H9 (cell line): ENCODE data around the gene TMC1. TPM values are rescaled to one million over a fixed set of nuclear protein-coding genes. Genes with fewer than 3 reads are reported as not detected.

Experiments used
- DNase-seq: peaks from one replicate; pipeline ENCODE4 v3.0.0-alpha.2; 2017
- H2AFZ ChIP-seq: one replicate; pipeline ENCODE4 v1.6.1; 2013; ENCODE audit warnings: mild to moderate bottlenecking, low read length, control low read depth, moderate library complexity
- H2AK5ac ChIP-seq: 2 replicates; pipeline ENCODE4 v1.6.1; 2013; ENCODE audit warnings: low read length, control low read depth, mixed read lengths; ENCODE audit not compliant: insufficient read length
- H2BK120ac ChIP-seq: one replicate; pipeline ENCODE4 v1.6.1; 2013; ENCODE audit warnings: low read depth, mild to moderate bottlenecking, low read length, control low read depth, inconsistent platforms; ENCODE audit not compliant: poor library complexity, severe bottlenecking
- H2BK12ac ChIP-seq: 2 replicates; pipeline ENCODE4 v1.6.1; 2013; ENCODE audit warnings: low read length, control low read depth, mixed read lengths, low read depth; ENCODE audit not compliant: insufficient read length
- H2BK15ac ChIP-seq: 2 replicates; pipeline ENCODE4 v1.6.1; 2013; ENCODE audit warnings: low read depth, low read length, control low read depth
- H2BK20ac ChIP-seq: one replicate; pipeline ENCODE4 v1.6.1; 2013; ENCODE audit warnings: low read depth, mild to moderate bottlenecking, low read length, control low read depth, inconsistent platforms; ENCODE audit not compliant: poor library complexity, severe bottlenecking
- H2BK5ac ChIP-seq: 2 replicates; pipeline ENCODE4 v1.6.1; 2013; ENCODE audit warnings: low read length, control low read depth, mixed read lengths; ENCODE audit not compliant: insufficient read length
- H3K14ac ChIP-seq: 2 replicates; pipeline ENCODE4 v1.6.1; 2013; ENCODE audit warnings: low read length, control low read depth; ENCODE audit not compliant: insufficient read depth
- H3K18ac ChIP-seq: 2 replicates; pipeline ENCODE4 v1.6.1; 2013; ENCODE audit warnings: low read depth, mild to moderate bottlenecking, mixed read lengths, low read length, control low read depth; ENCODE audit not compliant: insufficient read length
- H3K23ac ChIP-seq: 2 replicates; pipeline ENCODE4 v1.6.1; 2013; ENCODE audit warnings: low read length, control low read depth, mixed read lengths, low read depth; ENCODE audit not compliant: insufficient read length
- H3K23me2 ChIP-seq: 2 replicates; pipeline ENCODE4 v1.6.1; 2013; ENCODE audit warnings: low read depth, mild to moderate bottlenecking, mixed read lengths, low read length, control low read depth; ENCODE audit not compliant: insufficient read length, poor library complexity, severe bottlenecking
- H3K27ac ChIP-seq: 2 replicates; pipeline ENCODE4 v1.5.1; 2013; ENCODE audit warnings: low read length, control low read depth, mixed read lengths, low read depth; ENCODE audit not compliant: insufficient read length
- H3K27me3 ChIP-seq: 2 replicates; pipeline ENCODE4 v1.6.1; 2013; ENCODE audit warnings: low read length, control low read depth, inconsistent platforms; ENCODE audit not compliant: insufficient read depth
- H3K4ac ChIP-seq: 2 replicates; pipeline ENCODE4 v1.6.1; 2013; ENCODE audit warnings: low read depth, mild to moderate bottlenecking, control low read depth, inconsistent platforms, low read length, moderate library complexity
- H3K4me1 ChIP-seq: 2 replicates; pipeline ENCODE4 v1.6.1; 2013; ENCODE audit warnings: low read length, control low read depth, inconsistent platforms; ENCODE audit not compliant: insufficient read depth
- H3K4me2 ChIP-seq: 2 replicates; pipeline ENCODE4 v1.6.1; 2013; ENCODE audit warnings: low read length, control low read depth, mixed read lengths; ENCODE audit not compliant: insufficient read length, insufficient read depth
- H3K56ac ChIP-seq: 2 replicates; pipeline ENCODE4 v1.6.1; 2013; ENCODE audit warnings: low read depth, mild to moderate bottlenecking, mixed read lengths, low read length, control low read depth; ENCODE audit not compliant: insufficient read length
- H3K79me1 ChIP-seq: 2 replicates; pipeline ENCODE4 v1.6.1; 2013; ENCODE audit warnings: low read depth, mild to moderate bottlenecking, moderate library complexity, low read length, control low read depth, inconsistent platforms; ENCODE audit not compliant: insufficient read depth, poor library complexity, severe bottlenecking
- H3K79me2 ChIP-seq: 2 replicates; pipeline ENCODE4 v1.6.1; 2013; ENCODE audit warnings: low read length, control low read depth, inconsistent platforms; ENCODE audit not compliant: insufficient read depth
- H3K9ac ChIP-seq: 2 replicates; pipeline ENCODE4 v1.6.1; 2013; ENCODE audit warnings: low read length, control low read depth, mixed read lengths; ENCODE audit not compliant: insufficient read length; ENCODE audit errors: extremely low read depth
- H3K9me3 ChIP-seq: one replicate; pipeline ENCODE4 v1.6.1; 2013; ENCODE audit warnings: low read depth, low read length, inconsistent platforms; ENCODE audit not compliant: control insufficient read depth
- H3T11ph ChIP-seq: one replicate; pipeline ENCODE4 v1.6.1; 2013; ENCODE audit warnings: mild to moderate bottlenecking, low read length, control low read depth, inconsistent platforms
- H4K20me1 ChIP-seq: one replicate; pipeline ENCODE4 v1.6.1; 2013; ENCODE audit not compliant: control insufficient read depth, insufficient read length, insufficient read depth
- H4K5ac ChIP-seq: 2 replicates; pipeline ENCODE4 v1.6.1; 2013; ENCODE audit warnings: low read depth, mild to moderate bottlenecking, mixed read lengths, low read length, control low read depth; ENCODE audit not compliant: insufficient read length
- H4K8ac ChIP-seq: replicated peaks from 2 replicates; pipeline ENCODE4 v1.6.1; 2013; ENCODE audit warnings: low read length, control low read depth, mixed read lengths, low read depth; ENCODE audit not compliant: insufficient read length
- H4K91ac ChIP-seq: 2 replicates; pipeline ENCODE4 v1.6.1; 2013; ENCODE audit warnings: low read depth, mild to moderate bottlenecking, moderate library complexity, mixed read lengths, low read length, control low read depth; ENCODE audit not compliant: insufficient read length
- H3K27ac Mint-ChIP-seq, 3 experiments: 2 replicates in 2 of 3; 3 replicates in 1 of 3; pipeline ENCODE4 v1.8.0; 2020 to 2021; ENCODE audit warnings: mixed read lengths in 3 of 3, mild to moderate bottlenecking in 1 of 3, moderate library complexity in 1 of 3
- H3K27me3 Mint-ChIP-seq: 2 replicates; pipeline ENCODE4 v1.8.0; 2021; ENCODE audit warnings: low read depth, mild to moderate bottlenecking, moderate library complexity, mixed read lengths
- H3K36me3 Mint-ChIP-seq, 3 experiments: 2 replicates in 2 of 3; 3 replicates in 1 of 3; pipeline ENCODE4 v1.8.0; 2020 to 2021; ENCODE audit warnings: low read depth in 3 of 3, mixed read lengths in 3 of 3; ENCODE audit not compliant: insufficient read depth in 1 of 3
- H3K4me1 Mint-ChIP-seq, 2 experiments: 2 replicates each; pipeline ENCODE4 v1.8.0; 2020; ENCODE audit warnings: mixed read lengths in 2 of 2
- H3K4me3 Mint-ChIP-seq, 2 experiments: 2 replicates in 1 of 2; 3 replicates in 1 of 2; pipeline ENCODE4 v1.8.0; 2020 to 2021; ENCODE audit warnings: mild to moderate bottlenecking in 2 of 2, mixed read lengths in 2 of 2, moderate library complexity in 1 of 2
- H3K9me3 Mint-ChIP-seq, 2 experiments: 2 replicates in 1 of 2; 3 replicates in 1 of 2; pipeline ENCODE4 v1.8.0; 2020; ENCODE audit warnings: mild to moderate bottlenecking in 2 of 2, mixed read lengths in 2 of 2, moderate library complexity in 1 of 2
- WGBS: extraction: QIAGEN DNeasy Blood & Tissue Kit; methylation state at CpG from one replicate; pipeline ENCODE4 v1.1.7; 2013; ENCODE audit warnings: missing lambda C conversion rate, low lambda C conversion rate, mixed read lengths; ENCODE audit not compliant: insufficient read length; ENCODE audit errors: extremely low coverage; 5-methylcytosine and 5-hydroxymethylcytosine counted together
- total RNA-seq: library from RNA; stranded (reverse); gene quantifications from 2 replicates; pipeline ENCODE4 v1.2.1, GENCODE V29; 2021
- TF ChIP-seq, protein P1 (sequence below): fragments of 200-600 bp; sonication (generic); conservative IDR thresholded peaks from 3 replicates; pipeline ENCODE4 v1.8.0; 2021; ENCODE audit warnings: antibody characterized with exemption, mild to moderate bottlenecking

Gene TMC1
- total RNA-seq, 1 experiment from 2014 or later: 2.4 TPM

DNA sequence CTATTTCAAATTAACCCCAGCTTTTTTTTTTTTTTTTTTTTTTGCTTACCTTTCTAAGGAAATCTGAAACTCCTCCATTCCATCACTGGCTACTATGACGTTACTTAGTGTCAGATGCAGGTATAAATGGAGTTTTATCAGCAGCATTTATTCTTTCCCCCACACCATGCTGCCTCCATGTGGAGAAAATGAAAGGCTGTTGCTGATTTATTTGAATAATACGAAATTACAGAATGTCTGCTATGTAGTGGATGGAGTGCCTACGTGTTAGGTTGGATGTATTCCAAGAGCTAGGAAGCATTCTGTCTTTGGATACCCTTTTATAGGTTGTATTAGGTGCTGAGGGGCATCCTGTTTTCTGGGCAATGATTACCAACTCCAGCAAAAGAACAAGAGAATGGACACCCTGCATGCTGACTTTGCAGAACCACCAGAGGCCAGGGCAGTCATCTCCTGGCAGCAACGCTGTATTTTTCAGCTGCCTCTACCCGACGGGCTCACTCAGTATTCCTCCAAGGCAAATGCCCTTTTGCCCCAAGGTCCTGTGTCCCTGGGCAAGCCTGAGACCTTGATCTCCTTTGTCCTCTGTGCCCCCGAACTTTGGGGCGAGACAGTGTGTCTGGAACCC lies 232.0 kb downstream of the TMC1 start:
- Mint-ChIP-seq H3K9me3 (peaks cover 0 to 2% of the 10 kb centered on the region in 2 experiments; a peak in 1 of 5 replicates), H3K4me1 (peaks cover 2 to 11% of the 10 kb centered on the region in 2 experiments; a peak in 3 of 4 replicates), H3K27me3 (no peaks in the 10 kb centered on the region), H3K4me3 (no peak overlapping the region), H3K27ac (no peak overlapping the region), H3K36me3 (peaks cover 0 to 7% (median 0%) of the 10 kb centered on the region in 3 experiments; a peak in 2 of 7 replicates)
- Histone ChIP-seq H3K23me2 (no peaks in the 10 kb centered on the region), H2BK15ac (no peak overlapping the region), H4K20me1 (no peaks in the 10 kb centered on the region), H2BK120ac (no peak overlapping the region), H3K27ac (no peak overlapping the region), H3K4me2 (no peak overlapping the region), H2BK20ac (no peak overlapping the region), H3K4me1 (no peaks in the 10 kb centered on the region), H3K23ac (no peak overlapping the region), H2BK5ac (no peak overlapping the region), H3K9ac (no peak overlapping the region), H2BK12ac (no peak overlapping the region), H3K14ac (no peak overlapping the region), H3K9me3 (no peaks in the 10 kb centered on the region), H2AFZ (no peak overlapping the region), H4K91ac (no peak overlapping the region), H3K18ac (no peak overlapping the region), H4K8ac (no peak overlapping the region), H3K79me2 (no peaks in the 10 kb centered on the region), H3K79me1 (no peaks in the 10 kb centered on the region), H3T11ph (no peak overlapping the region), H3K27me3 (no peaks in the 10 kb centered on the region), H3K4ac (no peak overlapping the region), H2AK5ac (no peak overlapping the region), H3K56ac (no peak overlapping the region), H4K5ac (no peak overlapping the region)
- no peak for DNase-seq
- TF ChIP-seq, protein P1, sequence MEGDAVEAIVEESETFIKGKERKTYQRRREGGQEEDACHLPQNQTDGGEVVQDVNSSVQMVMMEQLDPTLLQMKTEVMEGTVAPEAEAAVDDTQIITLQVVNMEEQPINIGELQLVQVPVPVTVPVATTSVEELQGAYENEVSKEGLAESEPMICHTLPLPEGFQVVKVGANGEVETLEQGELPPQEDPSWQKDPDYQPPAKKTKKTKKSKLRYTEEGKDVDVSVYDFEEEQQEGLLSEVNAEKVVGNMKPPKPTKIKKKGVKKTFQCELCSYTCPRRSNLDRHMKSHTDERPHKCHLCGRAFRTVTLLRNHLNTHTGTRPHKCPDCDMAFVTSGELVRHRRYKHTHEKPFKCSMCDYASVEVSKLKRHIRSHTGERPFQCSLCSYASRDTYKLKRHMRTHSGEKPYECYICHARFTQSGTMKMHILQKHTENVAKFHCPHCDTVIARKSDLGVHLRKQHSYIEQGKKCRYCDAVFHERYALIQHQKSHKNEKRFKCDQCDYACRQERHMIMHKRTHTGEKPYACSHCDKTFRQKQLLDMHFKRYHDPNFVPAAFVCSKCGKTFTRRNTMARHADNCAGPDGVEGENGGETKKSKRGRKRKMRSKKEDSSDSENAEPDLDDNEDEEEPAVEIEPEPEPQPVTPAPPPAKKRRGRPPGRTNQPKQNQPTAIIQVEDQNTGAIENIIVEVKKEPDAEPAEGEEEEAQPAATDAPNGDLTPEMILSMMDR: peak; percentile 28; the same call in 2 of the 3 replicates
- no CpG with 5 or more reads among the region's 8 CpGs for WGBS
